ENCODE data around the gene HSD11B1.

DNA sequence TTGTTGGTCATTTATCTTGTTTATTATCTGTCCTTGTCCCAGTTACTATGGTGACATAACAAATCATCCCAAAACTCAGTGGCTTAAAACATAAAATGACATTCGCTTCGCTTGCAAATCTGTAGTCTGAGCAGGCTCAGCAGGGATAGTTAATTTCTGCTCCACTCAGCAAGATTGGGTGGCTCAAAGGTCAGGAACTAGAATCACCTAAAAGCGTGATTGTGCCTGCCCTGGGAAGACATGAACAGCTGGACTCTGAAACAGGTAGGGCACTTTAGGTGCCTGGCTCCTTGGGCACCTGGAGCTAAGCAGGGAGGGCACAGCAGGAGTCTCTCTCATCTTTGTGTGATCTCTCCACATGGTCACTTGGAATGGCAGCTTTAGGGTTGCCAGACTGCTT is 36.5 kb downstream of the HSD11B1 start:
- TF ChIP-seq CTCF (IDR thresholded peaks at IDR 0.05; ENCODE audit: extremely low read depth in 1 of 2, insufficient read depth in 1 of 2, low read depth in 1 of 2, low read length in 2 of 2) (no peak), EZH2 (IDR thresholded peaks at IDR 0.05; ENCODE audit: borderline replicate concordance, low read depth, low read length, severe bottlenecking) (no peak), POLR2A (IDR thresholded peaks at IDR 0.05; ENCODE audit: low read depth, low read length) (no peak), POLR2AphosphoS5 (IDR thresholded peaks at IDR 0.05; ENCODE audit: insufficient read depth, low read depth, low read length) (no peak), FOS (IDR thresholded peaks at IDR 0.05; ENCODE audit: borderline replicate concordance, insufficient read depth, low read length) (no peak)
- TF ChIP-seq, protein P1, sequence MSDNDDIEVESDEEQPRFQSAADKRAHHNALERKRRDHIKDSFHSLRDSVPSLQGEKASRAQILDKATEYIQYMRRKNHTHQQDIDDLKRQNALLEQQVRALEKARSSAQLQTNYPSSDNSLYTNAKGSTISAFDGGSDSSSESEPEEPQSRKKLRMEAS (IDR thresholded peaks at IDR 0.05; ENCODE audit: insufficient read depth, insufficient read length): no peak

Data from endothelial cell of umbilical vein (primary cell).